Measurements from ENCODE around the gene RASSF9.

Gene RASSF9

GRCh38 chr12:85836197-85837090 lies at the start of gene RASSF9:
Gene RASSF9 (minus strand): TSS chr12:85836409. CDS start chr12:85836201, 208 bp downstream.
- DNase-seq (ENCODE audit: low read depth) = no peak

GRCh38 chr12:85883763-85884162 lies 47.6 kb upstream of the RASSF9 start:
- no peak for DNase-seq (ENCODE audit: low read depth)

GRCh38 chr12:85877459-85877858 lies 41.2 kb upstream of the RASSF9 start:
- DNase-seq (ENCODE audit: low read depth) = no peak

- no peak for DNase-seq (ENCODE audit: low read depth)
Observed at GRCh38 chr12:85874031-85874461, 37.8 kb upstream of the RASSF9 start, which contains the start of gene NTS. Gene NTS (plus strand): TSS chr12:85874295. CDS start chr12:85874404, 109 bp downstream.

- DNase-seq (ENCODE audit: low read depth) = peak; percentile 38
Observed at GRCh38 chr12:85872497-85873091, 36.4 kb upstream of the RASSF9 start.

GRCh38 chr12:85866986-85867776 lies 31.0 kb upstream of the RASSF9 start:
- peak; percentile 55 for DNase-seq (ENCODE audit: low read depth)

GRCh38 chr12:85865890-85866289 lies 29.7 kb upstream of the RASSF9 start:
- no peak for DNase-seq (ENCODE audit: low read depth)

- no peak for DNase-seq (ENCODE audit: low read depth)
Observed at GRCh38 chr12:85856966-85857365, 20.8 kb upstream of the RASSF9 start.

- no peak for DNase-seq (ENCODE audit: low read depth)
Observed at GRCh38 chr12:85855305-85855704, 19.1 kb upstream of the RASSF9 start.

- no peak for DNase-seq (ENCODE audit: low read depth)
Observed at GRCh38 chr12:85849344-85849743, 13.1 kb upstream of the RASSF9 start.

GRCh38 chr12:85843606-85844310 lies 7.5 kb upstream of the RASSF9 start:
- no peak for DNase-seq (ENCODE audit: low read depth)

- no peak for DNase-seq (ENCODE audit: low read depth)
Observed at GRCh38 chr12:85835426-85836196, 598 bp downstream of the RASSF9 start.

- DNase-seq (ENCODE audit: low read depth) = no peak
Observed at GRCh38 chr12:85834378-85834777, 1.8 kb downstream of the RASSF9 start.

GRCh38 chr12:85833579-85833978 lies 2.6 kb downstream of the RASSF9 start:
- no peak for DNase-seq (ENCODE audit: low read depth)

GRCh38 chr12:85831327-85831990 lies 4.8 kb downstream of the RASSF9 start:
- DNase-seq (ENCODE audit: low read depth) = no peak

- DNase-seq (ENCODE audit: low read depth) = no peak
Observed at GRCh38 chr12:85829391-85829790, 6.8 kb downstream of the RASSF9 start.

- DNase-seq (ENCODE audit: low read depth) = no peak
Observed at GRCh38 chr12:85828576-85828975, 7.6 kb downstream of the RASSF9 start.

- no peak for DNase-seq (ENCODE audit: low read depth)
Observed at GRCh38 chr12:85825746-85826145, 10.5 kb downstream of the RASSF9 start.

GRCh38 chr12:85823436-85824180 lies 12.6 kb downstream of the RASSF9 start:
- DNase-seq (ENCODE audit: low read depth) = no peak

GRCh38 chr12:85821759-85822158 lies 14.4 kb downstream of the RASSF9 start:
- DNase-seq (ENCODE audit: low read depth) = no peak
